NCI-H524 treated with DMSO at 0.1 percent for 48 hours (cell line): Measurements from ENCODE around the gene POLR2E.

Experiments used
- DNase-seq: peaks from one replicate; lab custom pipeline; 2025; lab: John Stamatoyannopoulos, UW

The POLR2E gene

DNA sequence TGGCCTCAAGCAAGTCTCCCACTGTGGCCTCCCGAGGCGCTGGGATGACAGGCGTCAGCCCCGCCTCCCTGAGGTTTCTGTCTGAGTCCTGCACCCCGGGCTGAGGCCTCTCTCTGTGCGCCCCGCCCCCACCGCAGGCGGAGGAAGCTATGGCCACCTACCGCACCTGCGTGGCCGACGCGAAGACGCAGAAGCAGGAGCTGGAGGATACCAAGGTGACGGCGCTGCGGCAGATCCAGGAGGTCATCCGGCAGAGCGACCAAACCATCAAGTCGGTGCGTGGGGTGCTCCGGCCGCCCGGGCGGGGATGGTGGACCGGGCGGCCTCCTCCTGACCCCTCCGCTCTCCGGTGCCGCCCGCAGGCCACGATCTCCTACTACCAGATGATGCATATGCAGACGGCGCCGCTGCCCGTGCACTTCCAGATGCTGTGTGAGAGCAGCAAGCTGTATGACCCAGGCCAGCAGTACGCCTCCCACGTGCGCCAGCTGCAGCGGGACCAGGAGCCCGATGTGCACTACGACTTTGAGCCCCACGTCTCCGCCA lies 15.5 kb downstream of the POLR2E start:
- DNase-seq, result peak; percentile 32

DNA sequence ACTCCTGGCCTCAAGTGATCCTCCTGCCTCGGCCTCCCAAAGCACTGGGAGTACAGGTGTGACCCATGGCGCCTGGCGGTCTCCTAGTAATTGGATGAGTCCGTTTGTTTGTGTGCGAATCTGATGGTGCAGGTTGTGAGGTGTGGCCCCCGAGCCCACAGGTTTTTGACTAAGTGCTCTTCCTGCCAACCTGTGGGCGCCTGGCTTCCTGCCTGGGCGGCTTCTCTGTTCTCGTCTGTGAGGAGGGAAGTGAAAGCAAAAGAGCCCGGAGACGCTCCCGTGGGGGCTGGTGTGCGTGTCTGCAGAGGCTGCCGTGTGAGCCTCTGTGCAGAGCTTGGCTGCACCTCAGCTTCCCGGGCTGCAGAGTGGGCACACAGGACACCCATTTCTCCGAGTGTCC lies 18.2 kb downstream of the POLR2E start:
- no peak for DNase-seq

DNA sequence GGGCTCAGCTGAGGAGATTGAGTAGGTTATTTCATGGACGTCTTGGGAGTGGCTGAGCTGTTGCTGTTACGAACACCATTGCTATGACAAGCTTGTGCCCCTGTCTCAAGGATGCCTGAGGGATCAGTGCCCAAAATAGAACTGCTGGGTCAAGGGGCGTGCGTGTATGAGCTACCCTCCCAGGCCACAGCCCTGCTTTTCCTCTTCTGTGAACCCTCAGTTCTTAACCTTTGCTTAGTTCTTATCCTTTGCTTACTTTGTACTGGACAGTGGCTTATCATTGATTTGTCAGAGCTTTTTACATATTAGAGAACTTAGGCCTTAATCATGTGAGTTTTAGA lies 19.2 kb downstream of the POLR2E start:
- no peak for DNase-seq

DNA sequence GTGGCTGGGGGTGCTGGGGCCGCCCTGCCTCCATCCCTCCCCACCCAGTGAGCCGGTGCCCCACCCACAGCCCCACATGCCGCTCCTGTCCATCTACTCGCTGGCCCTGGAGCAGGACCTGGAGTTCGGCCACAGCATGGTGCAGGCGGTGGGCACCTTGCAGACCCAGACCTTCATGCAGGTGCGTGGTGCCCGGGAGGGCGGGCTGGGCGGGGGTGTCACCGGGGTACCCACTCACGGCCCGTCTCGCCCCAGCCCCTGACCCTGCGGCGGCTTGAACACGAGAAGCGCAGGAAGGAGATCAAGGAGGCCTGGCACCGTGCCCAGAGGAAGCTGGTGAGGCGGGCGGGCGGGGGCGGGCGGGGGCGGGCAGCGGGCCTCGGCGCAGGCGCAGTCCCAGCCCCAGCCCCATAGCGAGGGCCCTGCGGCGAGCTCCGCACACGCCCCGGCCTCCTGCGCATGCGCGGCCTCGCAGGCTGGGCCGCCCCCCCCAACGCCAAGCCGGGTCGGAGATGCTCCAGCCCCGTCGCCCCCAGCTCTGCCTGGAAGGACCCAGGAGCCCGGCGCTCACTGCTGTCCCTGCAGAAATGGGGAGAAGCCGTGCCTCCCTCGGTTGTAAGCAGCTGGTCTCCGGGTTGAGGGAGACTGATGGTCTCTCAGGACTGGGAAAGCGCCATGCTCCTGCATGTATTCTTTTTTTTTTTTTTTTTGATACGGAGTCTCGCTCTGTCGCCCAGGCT lies 20.5 kb downstream of the POLR2E start:
- DNase-seq, result peak; percentile 37

DNA sequence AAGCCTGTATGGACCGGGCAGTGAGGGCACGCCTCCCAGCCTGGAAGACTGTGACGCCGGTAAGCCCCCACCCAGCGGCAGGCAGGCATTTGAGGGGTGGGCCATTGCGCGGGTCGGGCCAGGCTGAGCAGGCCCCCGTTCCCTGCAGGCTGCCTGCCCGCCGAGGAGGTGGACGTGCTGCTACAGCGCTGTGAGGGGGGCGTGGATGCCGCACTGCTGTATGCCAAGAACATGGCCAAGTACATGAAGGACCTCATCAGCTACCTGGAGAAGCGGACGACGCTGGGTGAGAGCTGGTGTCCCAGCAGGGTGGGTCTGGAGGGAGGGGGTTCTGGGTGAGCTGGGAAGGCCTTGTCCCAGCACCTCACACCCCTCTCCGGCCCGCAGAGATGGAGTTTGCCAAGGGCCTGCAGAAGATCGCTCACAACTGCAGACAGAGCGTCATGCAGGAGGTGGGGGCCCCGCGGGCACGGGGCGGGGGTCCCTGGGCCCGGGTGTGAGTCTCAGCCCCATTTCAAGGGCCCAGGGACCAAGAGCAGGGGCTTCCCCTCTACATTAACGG lies 21.1 kb downstream of the POLR2E start:
- no peak for DNase-seq

DNA sequence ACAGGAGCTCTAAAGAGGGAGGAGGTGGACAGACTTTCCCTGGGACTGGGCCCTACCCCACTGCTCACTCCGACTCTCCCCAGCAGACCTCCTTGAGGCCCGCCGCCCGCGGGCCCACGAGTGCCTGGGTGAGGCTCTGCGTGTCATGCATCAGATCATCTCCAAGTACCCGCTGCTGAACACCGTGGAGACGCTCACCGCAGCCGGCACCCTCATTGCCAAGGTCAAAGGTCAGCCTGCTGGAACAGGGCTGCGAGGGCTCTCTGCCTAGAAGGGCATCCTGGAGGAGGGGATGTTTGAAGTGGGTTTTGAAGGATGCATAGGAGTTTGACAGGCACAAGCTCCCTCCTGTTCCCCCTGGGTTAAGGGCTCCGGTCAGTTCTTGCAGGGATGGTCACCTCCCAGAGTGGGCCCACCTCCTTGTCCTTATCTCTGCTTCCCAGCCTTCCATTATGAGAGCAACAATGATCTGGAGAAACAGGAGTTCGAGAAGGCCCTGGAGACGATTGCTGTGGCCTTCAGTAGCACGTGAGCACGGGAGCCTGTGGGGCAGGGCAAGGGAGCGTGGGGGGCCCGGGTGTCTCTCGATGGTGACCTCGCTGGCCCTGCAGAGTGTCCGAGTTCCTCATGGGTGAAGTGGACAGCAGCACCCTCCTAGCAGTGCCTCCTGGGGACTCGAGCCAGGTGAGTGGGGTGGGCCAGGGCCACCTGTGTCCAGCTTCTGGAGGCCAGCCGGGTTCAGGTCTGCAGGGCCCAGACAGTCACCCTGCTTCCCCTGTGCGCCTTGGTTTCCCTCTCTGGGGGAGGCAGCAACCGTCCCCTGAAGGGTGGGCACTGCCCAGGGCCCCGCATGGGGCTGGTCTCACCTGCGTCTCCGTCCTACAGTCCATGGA lies 21.9 kb downstream of the POLR2E start:
- DNase-seq, result no peak

DNA sequence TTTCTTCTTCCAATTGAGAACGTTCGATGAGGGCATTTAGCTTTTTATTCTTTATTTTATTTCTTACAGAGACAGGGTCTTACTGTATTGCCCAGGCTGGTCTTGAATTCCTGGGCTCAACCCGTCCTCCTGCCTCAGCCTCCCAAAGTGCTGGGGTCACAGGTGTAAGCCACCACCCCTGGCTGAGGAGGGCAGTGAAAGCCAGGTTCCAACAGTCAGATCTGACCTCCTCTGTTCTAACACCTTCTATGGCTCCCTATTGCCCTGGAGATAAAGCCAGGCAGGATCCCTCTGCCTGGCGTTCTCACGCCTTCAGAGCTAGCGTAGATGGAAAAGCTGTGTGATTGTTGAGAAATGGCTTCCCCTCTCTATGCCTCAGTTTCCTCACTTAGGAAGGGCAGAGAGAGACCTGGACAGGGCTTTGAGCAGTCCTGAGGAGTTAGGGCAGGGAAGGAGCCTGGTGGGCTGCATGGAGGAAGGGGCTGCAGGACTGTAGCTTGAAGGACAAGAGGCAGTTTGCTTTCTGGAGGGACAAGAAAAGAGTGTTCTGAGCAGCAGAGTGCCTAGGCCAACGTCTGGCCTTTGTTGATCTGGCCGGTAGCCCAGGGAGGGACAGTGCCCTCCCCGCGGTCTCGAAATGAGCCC lies 22.7 kb downstream of the POLR2E start:
- DNase-seq, result no peak

DNA sequence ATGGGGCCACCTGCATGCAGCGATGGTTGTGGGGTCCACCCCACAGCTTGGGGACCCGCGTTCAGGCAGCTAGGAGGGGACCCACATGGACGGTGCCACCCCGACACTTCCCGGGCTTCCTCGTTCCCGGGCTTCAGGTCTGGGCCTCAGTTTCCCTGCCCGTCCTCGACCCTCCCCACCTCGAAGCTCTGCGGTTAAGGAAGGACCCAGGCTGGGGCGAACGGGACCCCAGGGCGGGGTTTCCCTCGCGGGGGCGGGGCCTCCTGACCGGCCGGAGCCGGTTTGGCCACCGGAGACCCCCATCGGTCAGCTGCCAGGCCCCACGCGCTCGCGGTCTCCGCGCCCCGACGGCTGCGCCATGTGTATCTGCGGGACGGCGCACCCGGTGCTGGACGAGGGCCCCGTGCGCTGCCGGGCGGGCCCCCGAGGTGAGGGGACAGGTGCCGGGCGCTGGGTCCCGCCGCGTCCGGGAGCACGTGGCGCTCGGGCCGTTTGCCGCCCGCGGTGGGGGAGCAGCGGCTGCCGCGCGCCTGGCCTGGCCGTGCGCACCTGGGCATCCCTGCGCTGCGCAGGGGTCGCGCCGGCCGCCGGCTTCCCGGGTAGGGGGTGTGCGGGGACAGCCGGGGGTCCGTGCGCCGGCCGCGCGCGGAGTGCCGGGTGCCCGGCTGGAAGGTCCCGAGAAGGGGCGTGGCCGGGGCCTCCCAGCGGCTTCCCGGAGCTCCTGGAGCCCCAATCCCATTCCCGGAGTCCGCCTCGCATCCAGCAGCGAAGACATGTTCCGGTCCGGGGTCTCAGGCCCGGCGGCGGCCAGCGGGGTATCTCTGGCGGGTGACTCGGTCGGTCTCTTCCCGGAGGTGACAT lies 24.0 kb downstream of the POLR2E start:
- no peak for DNase-seq

DNA sequence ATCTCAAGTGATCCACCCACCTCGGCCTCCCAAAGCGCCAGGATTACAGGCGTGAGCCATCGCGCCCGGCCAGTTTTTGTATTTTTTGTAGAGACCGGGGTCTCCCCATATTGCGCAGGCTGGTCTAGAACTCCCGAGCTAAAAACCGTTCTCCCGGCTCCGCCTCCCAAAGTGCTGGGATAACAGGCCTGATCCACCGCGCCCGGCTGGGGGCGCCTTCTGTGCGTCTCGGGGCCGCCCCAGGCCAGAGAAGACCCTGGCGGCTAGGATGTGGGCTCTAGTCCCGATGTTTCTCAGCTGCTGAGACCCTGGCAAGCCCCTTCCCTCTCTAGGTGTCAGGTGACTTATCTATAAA lies 24.6 kb downstream of the POLR2E start:
- DNase-seq, result no peak

DNA sequence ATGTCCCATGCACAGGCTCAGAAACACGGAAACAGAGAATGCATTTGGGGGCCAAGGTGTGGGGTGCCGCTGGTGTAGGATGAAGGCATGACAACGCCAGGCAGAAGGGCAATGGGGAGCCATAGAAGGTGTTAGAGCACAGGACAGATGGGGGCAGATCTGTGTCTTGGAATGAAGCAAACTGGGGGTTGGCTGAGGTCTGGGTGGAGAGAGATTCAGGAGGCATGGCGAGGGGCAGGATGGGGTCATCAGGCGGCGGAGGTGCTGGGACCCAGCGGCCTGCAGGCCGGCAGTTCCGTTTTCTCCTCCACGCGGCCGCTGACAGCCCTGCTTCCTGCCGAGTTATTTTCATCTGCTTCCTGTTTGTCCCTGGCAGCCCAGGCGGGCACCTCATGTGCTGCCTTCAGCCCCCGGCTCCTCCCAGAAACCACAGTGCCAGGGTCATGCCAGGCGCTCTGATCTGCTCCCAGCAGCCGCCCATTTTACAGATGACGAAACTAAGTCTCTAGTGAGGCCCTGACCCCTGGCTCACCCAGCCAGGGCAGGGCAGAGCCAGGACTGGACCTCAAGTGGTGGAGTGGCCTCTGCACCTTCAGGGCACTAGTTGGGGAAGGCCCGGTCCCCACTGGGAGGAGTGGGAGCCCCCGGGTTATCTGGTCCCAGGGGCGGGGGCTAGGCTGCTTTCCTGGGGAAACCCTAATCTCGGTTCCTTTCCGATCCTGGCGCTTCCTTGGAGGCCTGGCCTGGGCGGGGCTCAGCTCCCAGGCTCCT lies 26.0 kb downstream of the POLR2E start:
- DNase-seq, result no peak

DNA sequence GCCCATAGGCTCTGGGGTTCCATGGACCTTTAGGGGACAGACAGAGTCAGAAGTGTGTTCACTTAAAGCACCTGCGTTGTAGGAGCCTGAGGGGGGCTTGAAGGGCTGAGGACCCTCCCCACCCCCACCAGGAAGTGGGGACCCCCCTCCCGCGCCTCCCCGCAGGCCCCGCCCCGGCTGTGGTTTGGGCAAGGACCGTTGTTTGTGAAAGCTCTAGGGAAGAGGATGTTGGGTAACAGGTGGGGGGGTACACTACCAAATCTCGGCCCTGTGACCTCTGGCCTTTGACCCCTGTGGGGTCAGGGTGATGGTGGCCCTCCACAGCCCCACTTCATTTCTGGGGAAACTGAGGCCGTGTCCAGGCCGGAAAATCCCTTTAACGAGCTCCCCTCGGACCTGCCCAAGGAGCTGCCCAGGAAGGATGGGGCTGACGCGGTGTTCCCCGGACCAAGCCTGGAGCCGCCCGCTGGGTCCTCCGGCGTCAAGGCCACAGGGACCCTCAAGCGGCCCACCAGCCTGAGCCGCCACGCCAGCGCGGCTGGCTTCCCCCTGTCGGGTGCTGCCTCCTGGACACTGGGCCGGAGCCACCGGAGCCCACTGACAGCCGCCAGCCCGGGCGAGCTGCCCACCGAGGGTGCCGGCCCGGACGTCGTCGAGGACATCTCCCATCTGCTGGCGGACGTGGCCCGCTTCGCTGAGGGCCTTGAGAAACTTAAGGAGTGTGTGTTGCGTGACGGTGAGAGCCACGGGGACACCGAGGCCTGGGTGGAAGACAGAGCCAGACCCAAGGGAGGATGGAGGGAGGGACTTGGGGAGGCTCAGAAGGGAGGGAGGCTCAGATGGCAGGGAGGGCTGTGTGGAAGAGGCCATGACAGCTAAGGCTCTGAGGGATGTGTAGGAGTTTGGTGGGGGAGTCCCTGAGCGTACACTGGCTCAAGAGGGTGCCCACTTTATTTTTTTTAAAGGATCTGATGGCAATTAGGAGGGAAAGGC lies 26.9 kb downstream of the POLR2E start:
- no peak for DNase-seq

DNA sequence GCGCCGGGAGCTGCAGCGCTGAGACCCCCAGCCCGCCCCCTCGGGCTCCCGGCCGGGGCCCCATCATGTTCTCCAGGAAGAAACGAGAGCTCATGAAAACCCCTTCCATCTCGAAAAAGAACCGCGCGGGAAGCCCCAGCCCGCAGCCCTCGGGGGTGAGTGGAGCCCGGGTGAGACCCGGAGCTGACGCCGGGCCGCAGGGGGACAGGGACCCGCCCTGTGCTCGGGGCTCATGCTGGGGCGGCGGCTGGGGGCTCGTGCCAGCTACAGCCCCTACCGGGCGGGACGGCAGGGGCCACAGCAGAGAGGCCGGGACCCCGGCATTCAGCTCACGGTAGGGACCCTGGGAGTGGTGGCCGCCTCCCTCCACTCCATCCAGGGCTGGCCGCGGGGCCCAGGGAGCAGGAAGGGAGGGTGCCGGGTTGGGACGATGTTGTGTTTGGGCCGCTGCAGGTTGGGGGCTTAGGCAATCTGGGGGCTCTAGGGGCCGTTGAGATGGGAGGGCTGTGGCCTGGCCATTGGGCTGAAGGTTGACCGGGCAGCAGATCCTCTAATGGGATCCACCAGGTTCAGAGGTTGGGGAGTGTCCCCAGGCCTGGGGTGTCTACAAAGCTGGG lies 27.7 kb downstream of the POLR2E start:
- no peak for DNase-seq

DNA sequence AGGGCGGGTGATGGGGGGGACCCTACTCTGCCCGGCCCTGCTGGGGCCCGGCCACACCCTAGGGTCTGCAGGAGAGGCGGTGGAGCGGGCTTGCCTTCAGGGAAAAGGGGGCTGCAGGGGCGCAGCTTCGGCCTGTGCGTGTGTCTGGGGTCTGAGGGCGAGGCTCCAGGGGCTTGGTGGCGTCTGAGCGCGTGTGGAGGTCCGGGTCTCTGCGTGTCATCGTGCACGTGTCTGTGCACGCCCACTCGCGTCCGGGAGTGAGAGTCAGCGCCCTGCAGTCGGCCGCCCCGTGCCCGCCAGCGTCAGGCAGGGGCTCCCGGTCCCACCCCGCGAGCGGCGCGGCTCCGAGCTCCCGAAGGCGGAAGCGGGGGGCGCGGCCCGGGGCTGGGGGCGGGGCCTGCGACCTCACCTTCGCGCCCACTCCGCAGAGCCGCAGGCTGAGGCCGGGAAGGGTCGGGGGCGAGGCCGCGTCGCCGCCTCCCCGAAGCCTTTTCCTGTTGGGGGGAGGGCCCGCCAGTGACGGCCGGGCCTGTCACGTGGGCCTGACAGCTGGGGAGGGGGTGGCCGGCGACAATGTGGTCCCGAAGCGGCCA lies 28.3 kb downstream of the POLR2E start, which contains the start of gene ARHGAP45:
Gene ARHGAP45, plus strand, starts transcription at position 420 of the 593 bp plus-strand sequence. CDS start 239 bp downstream, outside the sequence.
- no peak for DNase-seq

DNA sequence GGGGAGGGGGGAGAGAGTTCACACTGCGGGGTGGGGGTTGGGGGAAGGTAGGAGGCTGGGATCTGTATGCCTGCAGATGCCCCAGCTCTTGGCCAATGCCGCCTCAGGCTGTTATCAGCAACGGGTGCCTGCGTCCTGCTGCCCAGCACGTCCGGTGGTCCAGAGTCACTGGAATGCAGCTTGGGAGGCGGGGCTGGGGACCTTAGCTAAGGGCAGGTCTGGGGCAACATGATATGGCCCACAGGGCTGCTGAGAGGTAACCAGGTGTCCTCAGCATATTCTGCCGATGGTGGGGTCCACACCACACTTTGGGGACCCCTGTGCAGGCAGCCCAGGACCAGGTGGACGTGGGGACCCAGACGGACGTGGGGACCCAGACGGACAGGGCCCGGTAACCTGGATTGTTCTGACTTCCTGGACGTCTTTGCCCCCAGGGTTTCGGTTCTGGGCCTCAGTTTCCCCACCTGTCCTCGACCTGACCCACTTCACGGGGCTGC lies 28.9 kb downstream of the POLR2E start:
- no peak for DNase-seq

DNA sequence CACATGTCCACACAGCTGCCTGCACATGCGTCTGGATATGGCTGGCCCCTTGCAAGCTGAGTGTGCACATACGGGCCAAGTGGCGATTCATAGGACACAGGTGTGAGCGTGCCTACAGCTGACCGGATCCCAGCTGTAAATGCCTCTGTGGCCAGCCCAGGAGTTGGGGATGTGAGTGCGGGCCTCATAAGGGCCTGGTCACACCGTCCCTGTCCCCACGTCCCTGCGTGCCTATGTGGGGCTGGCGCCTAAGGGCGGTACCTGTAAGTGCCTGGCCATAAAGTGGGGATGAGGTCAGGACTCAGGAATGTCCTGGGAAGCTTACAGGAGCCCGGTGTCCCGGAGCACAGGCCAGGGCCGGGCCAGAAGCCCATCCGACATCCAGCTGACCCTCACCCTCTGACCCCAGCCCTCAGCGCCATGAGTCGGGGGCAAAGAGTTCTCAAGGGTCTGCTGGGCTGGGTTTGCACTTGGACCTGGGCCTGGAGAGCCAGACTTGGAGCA lies 29.5 kb downstream of the POLR2E start:
- no peak for DNase-seq

DNA sequence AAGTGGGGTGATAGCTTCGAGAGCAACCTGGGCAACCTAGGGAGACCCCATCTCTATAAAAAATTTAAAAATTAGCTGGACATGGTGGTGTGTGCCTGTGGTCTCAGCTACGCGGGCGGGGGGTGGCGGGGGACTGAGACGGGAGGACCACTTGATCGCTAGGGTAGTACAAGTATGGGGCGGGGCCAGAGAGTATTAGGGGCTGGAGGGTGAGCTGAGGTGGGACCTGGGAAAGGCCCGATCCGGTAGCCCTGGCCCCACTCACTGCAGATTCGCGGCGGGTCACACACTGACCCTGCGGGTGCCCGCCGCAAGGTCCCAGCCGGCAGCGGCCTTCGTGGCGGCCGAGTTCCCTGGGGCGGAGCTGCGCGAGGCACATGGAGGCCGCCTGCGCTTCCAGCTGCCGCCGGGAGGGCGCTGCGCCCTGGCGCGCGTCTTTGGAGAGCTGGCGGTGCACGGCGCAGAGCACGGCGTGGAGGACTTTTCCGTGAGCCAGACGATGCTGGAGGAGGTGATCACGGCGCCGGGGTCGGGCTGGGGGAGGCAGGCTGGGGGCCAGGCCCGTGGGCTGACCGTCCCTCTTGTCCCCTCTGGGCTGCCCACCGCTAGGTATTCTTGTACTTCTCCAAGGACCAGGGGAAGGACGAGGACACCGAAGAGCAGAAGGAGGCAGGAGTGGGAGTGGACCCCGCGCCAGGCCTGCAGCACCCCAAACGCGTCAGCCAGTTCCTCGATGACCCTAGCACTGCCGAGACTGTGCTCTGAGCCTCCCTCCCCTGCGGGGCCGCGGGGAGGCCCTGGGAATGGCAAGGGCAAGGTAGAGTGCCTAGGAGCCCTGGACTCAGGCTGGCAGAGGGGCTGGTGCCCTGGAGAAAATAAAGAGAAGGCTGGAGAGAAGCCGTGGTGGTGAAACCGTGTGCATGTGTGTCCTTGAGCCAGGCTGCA lies 30.2 kb downstream of the POLR2E start:
- no peak for DNase-seq
